Brain microvascular endothelial cell (primary cell): ENCODE data around the gene NLRC5.

Experiments used
- DNase-seq: peaks from one replicate; pipeline ENCODE4 v3.0.0-alpha.2; 2020
- H3K27ac ChIP-seq: fragments of 250-450 bp; sonication (Bioruptor Pico); 2 replicates; pipeline ENCODE4 v1.5.1; 2020; ENCODE audit warnings: mild to moderate bottlenecking, moderate library complexity
- H3K27me3 ChIP-seq: fragments of 250-450 bp; sonication (Bioruptor Pico); replicated peaks from 2 replicates; pipeline ENCODE4 v1.5.1; 2020; ENCODE audit warnings: mild to moderate bottlenecking
- H3K36me3 ChIP-seq: fragments of 250-450 bp; sonication (Bioruptor Pico); replicated peaks from 2 replicates; pipeline ENCODE4 v1.5.1; 2020; ENCODE audit warnings: mild to moderate bottlenecking
- H3K4me3 ChIP-seq: 2 replicates; pipeline ENCODE4 v1.5.1; 2011; ENCODE audit warnings: low read depth, mild to moderate bottlenecking, control low read depth, low read length, moderate library complexity
- in situ Hi-C: cut with HindIII; loops from 2 replicates; pipeline ENCODE4 v1.10.0; 2017; ENCODE audit warnings: low sequenced_read_pairs, low pct_ligation_motif_present
- TF ChIP-seq, protein P1 (sequence below): IDR thresholded peaks from 2 replicates; pipeline ENCODE4 v1.5.1; 2011; ENCODE audit warnings: low read depth, mild to moderate bottlenecking, moderate library complexity, low read length, control low read depth, inconsistent platforms; ENCODE audit errors: missing control alignments

Gene NLRC5

GRCh38 chr16:56944954-56945839 lies 44.2 kb upstream of the NLRC5 start:
- TF ChIP-seq, protein P1, sequence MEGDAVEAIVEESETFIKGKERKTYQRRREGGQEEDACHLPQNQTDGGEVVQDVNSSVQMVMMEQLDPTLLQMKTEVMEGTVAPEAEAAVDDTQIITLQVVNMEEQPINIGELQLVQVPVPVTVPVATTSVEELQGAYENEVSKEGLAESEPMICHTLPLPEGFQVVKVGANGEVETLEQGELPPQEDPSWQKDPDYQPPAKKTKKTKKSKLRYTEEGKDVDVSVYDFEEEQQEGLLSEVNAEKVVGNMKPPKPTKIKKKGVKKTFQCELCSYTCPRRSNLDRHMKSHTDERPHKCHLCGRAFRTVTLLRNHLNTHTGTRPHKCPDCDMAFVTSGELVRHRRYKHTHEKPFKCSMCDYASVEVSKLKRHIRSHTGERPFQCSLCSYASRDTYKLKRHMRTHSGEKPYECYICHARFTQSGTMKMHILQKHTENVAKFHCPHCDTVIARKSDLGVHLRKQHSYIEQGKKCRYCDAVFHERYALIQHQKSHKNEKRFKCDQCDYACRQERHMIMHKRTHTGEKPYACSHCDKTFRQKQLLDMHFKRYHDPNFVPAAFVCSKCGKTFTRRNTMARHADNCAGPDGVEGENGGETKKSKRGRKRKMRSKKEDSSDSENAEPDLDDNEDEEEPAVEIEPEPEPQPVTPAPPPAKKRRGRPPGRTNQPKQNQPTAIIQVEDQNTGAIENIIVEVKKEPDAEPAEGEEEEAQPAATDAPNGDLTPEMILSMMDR: no peak
- Histone ChIP-seq H3K4me3 (no peak overlapping the region), H3K27me3 (no peaks in the 10 kb centered on the region), H3K36me3 (peaks cover 63% of the 10 kb centered on the region), H3K27ac (no peak overlapping the region)
- in situ Hi-C loops: no loop called here
- no peak for DNase-seq

GRCh38 chr16:56945847-56946527 lies 43.4 kb upstream of the NLRC5 start:
- no peak overlapping the region for H3K27ac ChIP-seq
- TF ChIP-seq, protein P1: no peak

DNA sequence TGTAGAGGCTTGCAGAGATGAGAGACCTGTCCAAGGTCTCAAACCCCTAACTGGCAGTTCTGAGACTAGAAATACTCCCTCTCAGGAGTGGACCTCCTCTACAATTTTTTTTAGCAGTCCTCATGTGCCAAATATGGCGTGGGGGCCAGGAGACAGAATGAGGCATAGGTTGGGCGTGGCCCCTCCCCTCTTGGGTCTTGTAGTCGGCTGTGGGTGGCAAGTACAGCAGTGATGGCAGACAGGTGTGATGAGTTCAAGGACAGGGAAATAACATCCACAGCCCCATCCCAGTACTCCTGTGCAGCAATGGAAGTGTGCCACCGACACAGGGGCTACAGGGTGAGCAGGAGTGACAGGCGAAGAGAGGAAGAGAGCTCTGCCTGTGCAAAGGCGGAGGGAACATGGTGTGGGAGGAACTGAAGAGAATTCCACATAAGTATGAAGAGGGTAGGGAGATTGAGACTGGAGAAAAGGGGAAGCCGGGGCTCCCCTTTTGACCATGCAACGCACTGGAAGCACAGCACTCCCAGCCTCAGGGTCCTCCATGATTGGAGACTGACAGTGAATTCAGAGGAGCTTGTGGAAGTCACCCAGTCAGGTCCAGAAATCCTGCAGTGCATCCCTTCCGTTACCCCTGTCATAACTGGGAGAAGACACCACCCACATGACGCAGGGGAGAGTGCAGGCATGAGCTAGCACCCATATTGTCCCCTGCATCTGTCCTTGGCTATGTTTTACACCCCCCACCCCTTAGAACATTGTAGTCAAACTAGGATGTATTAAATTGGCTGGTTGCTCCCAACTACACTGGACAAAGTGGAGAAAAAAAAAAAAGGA lies 42.4 kb upstream of the NLRC5 start:
- TF ChIP-seq, protein P1: no peak
- Histone ChIP-seq H3K27ac (no peak overlapping the region), H3K36me3 (peaks cover 47% of the 10 kb centered on the region), H3K4me3 (no peak overlapping the region), H3K27me3 (no peaks in the 10 kb centered on the region)
- in situ Hi-C loops: no loop called here
- no peak for DNase-seq

More at GRCh38 chr16:56945847-56946527, 43.4 kb upstream of the NLRC5 start:
- in situ Hi-C loops: no loop called here
- no peak for DNase-seq
- Histone ChIP-seq H3K27me3 (no peaks in the 10 kb centered on the region), H3K36me3 (peaks cover 55% of the 10 kb centered on the region), H3K4me3 (no peak overlapping the region)

- Histone ChIP-seq H3K4me3 (no peak overlapping the region), H3K27me3 (no peaks in the 10 kb centered on the region), H3K27ac (no peak overlapping the region), H3K36me3 (peaks cover 43% of the 10 kb centered on the region)
- DNase-seq: no peak
- TF ChIP-seq, protein P1: no peak
- in situ Hi-C loops: no loop called here
Measured at GRCh38 chr16:56947604-56947995, 41.8 kb upstream of the NLRC5 start.

DNA sequence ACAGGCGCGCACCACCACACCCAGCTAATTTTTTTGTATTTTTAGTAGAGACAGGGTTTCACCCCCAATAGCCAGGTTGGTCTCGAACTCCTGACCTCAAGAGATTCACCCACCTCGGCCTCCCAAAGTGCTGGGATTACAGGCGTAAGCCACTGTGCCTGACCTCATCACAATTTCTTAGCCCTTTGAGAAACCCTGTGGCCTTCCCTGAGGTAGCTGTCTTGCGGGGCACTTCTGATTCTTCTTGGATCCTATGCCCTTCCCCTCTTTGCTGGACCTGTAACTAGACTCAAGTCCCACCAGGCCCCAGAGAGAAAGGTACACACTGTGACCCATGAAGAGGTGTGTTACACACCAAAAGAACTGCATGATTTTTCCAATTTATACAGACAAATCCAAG lies 41.1 kb upstream of the NLRC5 start:
- TF ChIP-seq, protein P1: no peak
- in situ Hi-C loops: no loop called here
- no peak for DNase-seq
- Histone ChIP-seq H3K36me3 (peaks cover 36% of the 10 kb centered on the region), H3K27me3 (no peaks in the 10 kb centered on the region), H3K27ac (no peak overlapping the region), H3K4me3 (no peak overlapping the region)
